K562 (cell line): Measurements from ENCODE around the gene PPM1H.

Experiments used
- CTCF ChIP-seq, 3 experiments: IDR thresholded peaks in 2 of 3; conservative IDR thresholded peaks in 1 of 3; 2 replicates each; pipeline ENCODE4 v1.5.1; 2011 to 2012; ENCODE audit warnings: low read length in 3 of 3, mild to moderate bottlenecking in 3 of 3, control low read depth in 2 of 3, improper control_type of control experiment in 1 of 3, inconsistent platforms in 1 of 3, low read depth in 1 of 3, mixed read lengths in 1 of 3, moderate library complexity in 1 of 3; ENCODE audit not compliant: insufficient read depth in 2 of 3
- DPF2 ChIP-seq: fragments of 450-650 bp; IDR thresholded peaks from 2 replicates; pipeline ENCODE4 v1.6.1; 2016
- GTF2F1 ChIP-seq: IDR thresholded peaks from 2 replicates; pipeline ENCODE4 v1.6.1; 2011; ENCODE audit warnings: low read depth, low read length, improper control_type of control experiment
- HMG20A ChIP-seq: fragments of 450-650 bp; formaldehyde crosslinking; conservative IDR thresholded peaks from 2 replicates; pipeline ENCODE4 v1.4.0; 2020; ENCODE audit warnings: mild to moderate bottlenecking, mixed read lengths
- MEF2A ChIP-seq: IDR thresholded peaks from 2 replicates; pipeline ENCODE4 v1.6.1; 2011; ENCODE audit warnings: low read depth, mild to moderate bottlenecking, low read length, moderate library complexity; ENCODE audit not compliant: control insufficient read depth
- MITF ChIP-seq: IDR thresholded peaks from 2 replicates; pipeline ENCODE4 v1.6.1; 2014; ENCODE audit warnings: antibody characterized with exemption
- PHTF2 ChIP-seq: fragments of 250-450 bp; sonication (Bioruptor Pico); IDR thresholded peaks from 2 replicates; pipeline ENCODE4 v1.5.0; 2021; ENCODE audit warnings: mild to moderate bottlenecking
- SMAD2 ChIP-seq: fragments of 150-350 bp; IDR thresholded peaks from 2 replicates; pipeline ENCODE4 v1.6.1; 2014; ENCODE audit warnings: low read depth, mild to moderate bottlenecking, low read length
- SNIP1 ChIP-seq: fragments of 450-650 bp; IDR thresholded peaks from 2 replicates; pipeline ENCODE4 v1.7.1; 2017; ENCODE audit warnings: low read depth, mild to moderate bottlenecking
- SP2 ChIP-seq: IDR thresholded peaks from 2 replicates; pipeline ENCODE4 v1.6.1; 2011; ENCODE audit warnings: mild to moderate bottlenecking, low read depth, low read length, moderate library complexity; ENCODE audit not compliant: poor library complexity, severe bottlenecking; ENCODE audit errors: extremely low read depth
- YY1 ChIP-seq, 3 experiments: IDR thresholded peaks; 2 replicates each; pipeline ENCODE4 v1.6.1; 2011; ENCODE audit warnings: low read length in 2 of 3, mild to moderate bottlenecking in 2 of 3, moderate library complexity in 2 of 3, borderline replicate concordance in 1 of 3, control low read depth in 1 of 3, low read depth in 1 of 3; ENCODE audit not compliant: insufficient read depth in 3 of 3, insufficient replicate concordance in 2 of 3, control insufficient read depth in 1 of 3, insufficient read length in 1 of 3; ENCODE audit errors: extremely low read depth in 1 of 3
- ZNF311 ChIP-seq: fragments of 250-450 bp; sonication (Bioruptor Pico); IDR thresholded peaks from 2 replicates; pipeline ENCODE4 v1.4.0; 2020; ENCODE audit warnings: mild to moderate bottlenecking, moderate library complexity
- ZNF717 ChIP-seq: fragments of 250-450 bp; sonication (Bioruptor Pico); IDR thresholded peaks from 2 replicates; pipeline ENCODE4 v1.5.0; 2021

- TF ChIP-seq CTCF (IDR thresholded peaks at IDR 0.05 in 2 of 3, conservative IDR thresholded peaks at IDR 0.05 in 1 of 3; ENCODE audit: insufficient read depth in 2 of 3, low read depth in 1 of 3, low read length in 3 of 3) (no peak), DPF2 (no peak), HMG20A (no peak), YY1 (IDR thresholded peaks at IDR 0.05; ENCODE audit: borderline replicate concordance in 1 of 3, control insufficient read depth in 1 of 3, extremely low read depth in 1 of 3, insufficient read depth in 3 of 3, insufficient read length in 1 of 3, insufficient replicate concordance in 2 of 3, low read depth in 1 of 3, low read length in 2 of 3) (no peak), MITF (no peak), ZNF311 (CRISPR knock-in tag) (no peak), ZNF717 (no peak), SMAD2 (no peak), SP2 (no peak), MEF2A (no peak), GTF2F1 (no peak), PHTF2 (no peak), SNIP1 (no peak)
Observed at GRCh38 chr12:62744551-62744950, 190.4 kb downstream of the PPM1H start.
